Trophoblast cell (in vitro differentiated cells and primary cell): Measurements from ENCODE around the gene PCARE.

ENCODE experiments used
- DNase-seq, 2 donors: peaks; one replicate each; pipeline ENCODE4 v3.0.0-alpha.2; 2016
- H2AFZ ChIP-seq: 2 replicates; pipeline ENCODE4 v1.6.1; 2013; ENCODE audit warnings: low read length, moderate library complexity, mild to moderate bottlenecking; ENCODE audit not compliant: insufficient read depth, poor library complexity
- H2AK5ac ChIP-seq: 2 replicates; pipeline ENCODE4 v1.6.1; 2013; ENCODE audit warnings: mild to moderate bottlenecking, low read length
- H2BK120ac ChIP-seq: 2 replicates; pipeline ENCODE4 v1.6.1; 2013; ENCODE audit warnings: low read length, mild to moderate bottlenecking, moderate library complexity; ENCODE audit not compliant: insufficient read depth, poor library complexity
- H2BK12ac ChIP-seq: 2 replicates; pipeline ENCODE4 v1.6.1; 2013; ENCODE audit warnings: mild to moderate bottlenecking, low read length, moderate library complexity
- H2BK5ac ChIP-seq: 2 replicates; pipeline ENCODE4 v1.6.1; 2013; ENCODE audit warnings: low read length, low read depth, moderate library complexity, mild to moderate bottlenecking; ENCODE audit not compliant: poor library complexity
- H3K14ac ChIP-seq: 2 replicates; pipeline ENCODE4 v1.6.1; 2013; ENCODE audit warnings: mild to moderate bottlenecking, low read length
- H3K18ac ChIP-seq: 2 replicates; pipeline ENCODE4 v1.6.1; 2013; ENCODE audit warnings: mild to moderate bottlenecking, low read length
- H3K23ac ChIP-seq: 2 replicates; pipeline ENCODE4 v1.6.1; 2013; ENCODE audit warnings: low read length
- H3K27ac ChIP-seq: 2 replicates; pipeline ENCODE4 v1.5.1; 2013; ENCODE audit warnings: low read depth, mild to moderate bottlenecking, inconsistent platforms, low read length, moderate library complexity
- H3K27me3 ChIP-seq: 2 replicates; pipeline ENCODE4 v1.6.1; 2013; ENCODE audit warnings: inconsistent platforms, mild to moderate bottlenecking, low read length, moderate library complexity; ENCODE audit not compliant: insufficient read depth
- H3K36me3 ChIP-seq, 2 experiments: 1 replicate in 1 of 2; 2 replicates in 1 of 2; pipeline ENCODE4 v1.6.1; 2013; ENCODE audit warnings: low read length in 2 of 2, mild to moderate bottlenecking in 2 of 2, moderate library complexity in 1 of 2; ENCODE audit not compliant: insufficient read depth in 2 of 2, control insufficient read depth in 1 of 2
- H3K4ac ChIP-seq: 2 replicates; pipeline ENCODE4 v1.6.1; 2013; ENCODE audit warnings: low read depth, mild to moderate bottlenecking, low read length, moderate library complexity
- H3K4me1 ChIP-seq, 2 experiments: 1 replicate in 1 of 2; 2 replicates in 1 of 2; pipeline ENCODE4 v1.6.1; 2013; ENCODE audit warnings: low read length in 2 of 2, mild to moderate bottlenecking in 2 of 2, moderate library complexity in 1 of 2; ENCODE audit not compliant: insufficient read depth in 2 of 2, control insufficient read depth in 1 of 2
- H3K4me2 ChIP-seq: 2 replicates; pipeline ENCODE4 v1.6.1; 2013; ENCODE audit warnings: inconsistent platforms, mild to moderate bottlenecking, low read length, moderate library complexity
- H3K4me3 ChIP-seq: 2 replicates; pipeline ENCODE4 v1.5.1; 2013; ENCODE audit warnings: mild to moderate bottlenecking, low read depth, low read length, inconsistent platforms
- H3K79me1 ChIP-seq: one replicate; pipeline ENCODE4 v1.6.1; 2013; ENCODE audit warnings: low read length
- H3K79me2 ChIP-seq: 2 replicates; pipeline ENCODE4 v1.6.1; 2013; ENCODE audit warnings: low read length, mild to moderate bottlenecking; ENCODE audit not compliant: control insufficient read depth, insufficient read depth, poor library complexity
- H3K9ac ChIP-seq: 2 replicates; pipeline ENCODE4 v1.6.1; 2013; ENCODE audit warnings: mild to moderate bottlenecking, low read length
- H3K9me3 ChIP-seq: 2 replicates; pipeline ENCODE4 v1.6.1; 2013; ENCODE audit warnings: low read depth, mild to moderate bottlenecking, control low read depth, inconsistent platforms, low read length; ENCODE audit not compliant: insufficient read depth
- H4K12ac ChIP-seq: 2 replicates; pipeline ENCODE4 v1.6.1; 2013; ENCODE audit warnings: low read depth, mild to moderate bottlenecking, low read length, moderate library complexity
- H4K8ac ChIP-seq: 2 replicates; pipeline ENCODE4 v1.6.1; 2013; ENCODE audit warnings: low read depth, mild to moderate bottlenecking, low read length, moderate library complexity
- H4K91ac ChIP-seq: one replicate; pipeline ENCODE4 v1.6.1; 2013; ENCODE audit warnings: low read depth, mild to moderate bottlenecking, low read length, moderate library complexity
- WGBS: extraction: QIAGEN DNeasy Blood & Tissue Kit; methylation state at CpG from one replicate; pipeline ENCODE4 v1.1.7; 2013; ENCODE audit warnings: missing lambda C conversion rate; ENCODE audit not compliant: insufficient read length, insufficient coverage; ENCODE audit errors: extremely low coverage; 5-methylcytosine and 5-hydroxymethylcytosine counted together

Gene PCARE

DNA sequence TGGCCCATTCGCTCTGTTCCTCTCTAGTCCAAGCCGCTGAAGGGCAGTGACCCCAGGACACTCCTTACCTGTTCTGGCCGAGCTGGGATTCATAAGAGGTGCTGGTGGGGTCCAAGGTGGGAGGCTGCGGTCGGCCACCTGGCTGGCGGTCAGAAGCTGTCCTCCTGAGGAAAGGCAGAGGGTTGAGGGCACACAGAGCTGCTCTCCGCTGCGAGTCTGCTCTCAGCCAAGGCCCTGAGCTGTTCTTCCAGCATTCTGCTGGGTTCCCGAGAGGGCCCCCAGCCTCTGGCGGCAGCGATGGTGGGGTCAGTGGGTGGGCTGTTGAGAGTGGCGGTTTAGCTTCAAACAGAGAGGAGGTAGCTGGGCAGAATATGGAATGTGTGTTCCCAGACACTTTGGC is 3.8 kb downstream of the PCARE start:
- no CpG with 5 or more reads among the region's 12 CpGs for WGBS
- Histone ChIP-seq H2BK120ac (no peak overlapping the region), H3K4me2 (no peak overlapping the region), H3K9me3 (peaks cover 5% of the 10 kb centered on the region), H3K23ac (no peak overlapping the region), H3K18ac (no peak overlapping the region), H2BK12ac (no peak overlapping the region), H2BK5ac (no peak overlapping the region), H2AK5ac (no peak overlapping the region), H3K27ac (no peak overlapping the region), H4K12ac (no peak overlapping the region), H3K36me3 (no peaks in the 10 kb centered on the region), H3K14ac (no peak overlapping the region), H3K79me2 (no peaks in the 10 kb centered on the region), H3K27me3 (no peaks in the 10 kb centered on the region), H3K9ac (no peak overlapping the region), H4K8ac (no peak overlapping the region), H4K91ac (no peak overlapping the region), H3K4ac (no peak overlapping the region), H3K4me3 (no peak overlapping the region), H3K4me1 (no peaks in the 10 kb centered on the region), H2AFZ (no peak overlapping the region), H3K79me1 (no peaks in the 10 kb centered on the region)
- no peak for DNase-seq

DNA sequence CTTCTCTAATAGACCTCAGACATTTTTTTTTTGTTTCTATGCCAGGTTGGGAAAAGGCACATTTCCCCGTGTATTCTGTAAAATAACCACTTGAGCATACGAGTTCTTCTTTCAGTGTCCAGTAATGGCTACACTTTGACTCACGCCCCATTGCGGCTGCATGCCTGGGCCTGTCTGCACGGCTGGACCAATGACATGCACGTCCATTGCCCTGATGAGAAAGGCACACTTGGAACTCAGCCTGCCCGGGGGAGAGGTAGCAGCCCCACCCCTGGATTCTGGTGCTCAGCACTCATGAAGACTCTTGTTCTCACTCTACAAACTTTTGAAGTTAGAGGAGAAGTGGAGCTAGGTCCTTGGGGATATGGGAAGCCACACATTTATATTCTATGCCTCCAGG is 5.8 kb downstream of the PCARE start:
- peaks cover 6% of the 10 kb centered on the region for H3K9me3 ChIP-seq
- H3K14ac ChIP-seq = no peak overlapping the region
- no peak overlapping the region for H2AK5ac ChIP-seq
- H4K12ac ChIP-seq = no peak overlapping the region
- H2BK5ac ChIP-seq = no peak overlapping the region
- no peaks in the 10 kb centered on the region for H3K27me3 ChIP-seq
- H3K36me3 ChIP-seq = no peaks in the 10 kb centered on the region
- no peak overlapping the region for H3K4ac ChIP-seq
- no peak overlapping the region for H3K27ac ChIP-seq
- peak; percentile 74 to 80 for DNase-seq
- H3K4me3 ChIP-seq = no peak overlapping the region
- H4K91ac ChIP-seq = no peak overlapping the region
- WGBS = no CpG with 5 or more reads among the region's 7 CpGs
- no peak overlapping the region for H3K23ac ChIP-seq
- no peaks in the 10 kb centered on the region for H3K79me2 ChIP-seq
- H3K79me1 ChIP-seq = no peaks in the 10 kb centered on the region
- H3K4me1 ChIP-seq = no peaks in the 10 kb centered on the region
- no peak overlapping the region for H3K4me2 ChIP-seq
- no peak overlapping the region for H3K9ac ChIP-seq
- H4K8ac ChIP-seq = no peak overlapping the region
- no peak overlapping the region for H2BK12ac ChIP-seq
- H2BK120ac ChIP-seq = no peak overlapping the region
- H2AFZ ChIP-seq = no peak overlapping the region
- H3K18ac ChIP-seq = no peak overlapping the region

DNA sequence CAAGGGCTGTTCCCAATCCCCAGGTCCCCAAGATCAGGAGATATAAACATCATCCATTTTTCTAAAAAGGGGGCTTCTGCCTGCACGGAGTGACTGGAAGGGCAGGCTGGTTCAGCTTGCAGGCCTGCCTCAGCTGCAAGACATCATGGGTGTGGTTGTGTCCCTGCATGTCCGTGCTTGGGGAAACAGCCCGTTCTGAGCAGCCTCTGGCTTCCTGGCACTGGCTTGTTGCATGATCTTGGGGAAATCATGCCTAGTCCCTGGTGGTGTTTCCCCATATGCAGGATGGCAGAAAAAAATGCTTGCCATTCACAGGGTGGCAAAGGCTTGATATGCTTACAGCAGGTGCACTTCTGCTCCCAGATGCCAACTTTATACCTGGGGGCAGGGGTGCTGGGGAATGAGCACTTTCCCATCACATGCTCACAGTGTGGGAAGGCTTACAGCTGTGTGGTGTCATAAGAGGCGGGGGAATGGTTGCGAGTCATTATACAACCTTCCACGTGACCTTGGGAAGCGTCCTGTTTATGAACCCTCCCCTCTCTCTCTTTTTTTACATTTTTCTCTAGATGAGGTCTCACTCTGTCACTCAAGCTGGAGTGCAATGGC is 7.2 kb downstream of the PCARE start:
- Histone ChIP-seq H3K27ac (no peak overlapping the region), H3K18ac (no peak overlapping the region), H3K4ac (no peak overlapping the region), H3K23ac (no peak overlapping the region), H3K4me3 (peak overlapping the region; percentile 49), H3K27me3 (no peaks in the 10 kb centered on the region), H2BK12ac (no peak overlapping the region), H3K36me3 (no peaks in the 10 kb centered on the region), H2AFZ (no peak overlapping the region), H3K9me3 (peaks cover 4% of the 10 kb centered on the region), H3K14ac (no peak overlapping the region), H2BK120ac (no peak overlapping the region), H3K4me1 (no peaks in the 10 kb centered on the region), H4K12ac (no peak overlapping the region), H3K9ac (no peak overlapping the region), H2BK5ac (no peak overlapping the region), H2AK5ac (no peak overlapping the region), H4K8ac (no peak overlapping the region), H3K79me2 (no peaks in the 10 kb centered on the region), H3K79me1 (no peaks in the 10 kb centered on the region), H3K4me2 (no peak overlapping the region), H4K91ac (no peak overlapping the region)
- DNase-seq = no peak
- WGBS = no CpG with 5 or more reads among the region's 7 CpGs

DNA sequence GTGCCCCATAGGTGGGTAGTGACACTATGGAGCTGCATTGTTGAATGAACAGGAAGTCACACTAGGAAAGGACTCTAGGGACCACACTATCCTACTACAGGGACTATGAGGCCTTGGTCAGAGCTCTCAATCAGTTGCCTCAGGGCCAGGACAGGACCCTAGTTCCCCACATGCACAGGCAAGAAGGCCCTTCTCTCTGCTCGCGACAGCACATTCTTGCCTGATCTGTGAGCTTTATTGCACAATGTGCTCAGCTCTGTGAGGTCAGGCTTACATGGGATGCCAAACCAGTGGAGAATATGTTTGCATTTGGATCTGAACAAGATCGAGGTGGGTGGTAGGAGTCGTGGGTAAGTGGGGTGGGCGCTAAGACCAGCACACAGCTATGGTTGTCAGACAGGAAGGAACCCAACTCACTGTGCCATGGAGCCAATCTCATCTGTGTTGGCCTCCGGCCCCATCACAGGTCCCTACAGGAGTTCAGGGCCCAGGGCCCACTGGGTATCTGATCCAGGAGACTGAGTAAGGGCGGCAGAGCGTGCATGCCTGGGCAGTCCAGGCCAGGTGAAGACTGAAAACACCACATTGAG is 8.0 kb downstream of the PCARE start:
- Histone ChIP-seq H3K14ac (no peak overlapping the region), H2BK12ac (no peak overlapping the region), H3K23ac (no peak overlapping the region), H4K91ac (no peak overlapping the region), H3K4me3 (no peak overlapping the region), H4K8ac (no peak overlapping the region), H2BK120ac (no peak overlapping the region), H3K9me3 (peaks cover 4% of the 10 kb centered on the region), H3K27ac (no peak overlapping the region), H2AFZ (no peak overlapping the region), H3K79me2 (no peaks in the 10 kb centered on the region), H2AK5ac (no peak overlapping the region), H3K18ac (no peak overlapping the region), H3K4me1 (no peaks in the 10 kb centered on the region), H3K9ac (no peak overlapping the region), H3K4me2 (no peak overlapping the region), H4K12ac (no peak overlapping the region), H3K27me3 (no peaks in the 10 kb centered on the region), H2BK5ac (no peak overlapping the region), H3K36me3 (no peaks in the 10 kb centered on the region), H3K4ac (no peak overlapping the region), H3K79me1 (no peaks in the 10 kb centered on the region)
- DNase-seq = peak in 1 of 2 donors; percentile 54
- no CpG with 5 or more reads among the region's 8 CpGs for WGBS
